HepG2 (cell line): Measurements from ENCODE around the gene NOP9.

ENCODE experiments used
- CCAR2 ChIP-seq: fragments of 200-400 bp; formaldehyde crosslinking; optimal IDR thresholded peaks from 2 replicates; pipeline ENCODE3; 2018; ENCODE audit warnings: low read depth, mild to moderate bottlenecking, low read length, moderate library complexity
- CHCHD3 ChIP-seq: sonication (generic); formaldehyde crosslinking; IDR thresholded peaks from 2 replicates; pipeline ENCODE4 v1.8.0; 2022; ENCODE audit warnings: mild to moderate bottlenecking, missing genetic modification reagents, moderate library complexity
- CREB1 ChIP-seq, 2 experiments: fragments of 450-650 bp in 1 of 2; IDR thresholded peaks; 2 replicates each; pipeline ENCODE4 v1.6.1; 2016 to 2017; ENCODE audit warnings: control low read depth in 1 of 2, mild to moderate bottlenecking in 1 of 2, missing compliant biosample characterization in 1 of 2, missing genetic modification characterization in 1 of 2
- EP300 ChIP-seq, 3 experiments: sonication (generic) in 1 of 3; formaldehyde crosslinking in 1 of 3; IDR thresholded peaks; 2 replicates each; pipeline versions ENCODE4 v1.5.1 to v1.6.1; 2011 to 2020; ENCODE audit warnings: low read depth in 2 of 3, low read length in 2 of 3, borderline replicate concordance in 1 of 3, improper control_type of control experiment in 1 of 3, mild to moderate bottlenecking in 1 of 3, missing genetic modification reagents in 1 of 3, moderate library complexity in 1 of 3
- MTA1 ChIP-seq: sonication (generic); formaldehyde crosslinking; IDR thresholded peaks from 2 replicates; pipeline ENCODE4 v1.4.0; 2020; ENCODE audit warnings: missing genetic modification reagents, mild to moderate bottlenecking, borderline replicate concordance
- PRDM15 ChIP-seq: sonication (generic); formaldehyde crosslinking; IDR thresholded peaks from 2 replicates; pipeline ENCODE4 v1.4.0; 2020; ENCODE audit warnings: missing genetic modification reagents
- RXRA ChIP-seq: sonication (generic); formaldehyde crosslinking; IDR thresholded peaks from 2 replicates; pipeline ENCODE4 v1.5.1; 2020; ENCODE audit warnings: missing genetic modification reagents
- TF ChIP-seq, protein P1 (sequence below): sonication (generic); formaldehyde crosslinking; IDR thresholded peaks from 2 replicates; pipeline ENCODE4 v1.4.0; 2020; ENCODE audit warnings: missing genetic modification reagents

- TF ChIP-seq, protein P1, sequence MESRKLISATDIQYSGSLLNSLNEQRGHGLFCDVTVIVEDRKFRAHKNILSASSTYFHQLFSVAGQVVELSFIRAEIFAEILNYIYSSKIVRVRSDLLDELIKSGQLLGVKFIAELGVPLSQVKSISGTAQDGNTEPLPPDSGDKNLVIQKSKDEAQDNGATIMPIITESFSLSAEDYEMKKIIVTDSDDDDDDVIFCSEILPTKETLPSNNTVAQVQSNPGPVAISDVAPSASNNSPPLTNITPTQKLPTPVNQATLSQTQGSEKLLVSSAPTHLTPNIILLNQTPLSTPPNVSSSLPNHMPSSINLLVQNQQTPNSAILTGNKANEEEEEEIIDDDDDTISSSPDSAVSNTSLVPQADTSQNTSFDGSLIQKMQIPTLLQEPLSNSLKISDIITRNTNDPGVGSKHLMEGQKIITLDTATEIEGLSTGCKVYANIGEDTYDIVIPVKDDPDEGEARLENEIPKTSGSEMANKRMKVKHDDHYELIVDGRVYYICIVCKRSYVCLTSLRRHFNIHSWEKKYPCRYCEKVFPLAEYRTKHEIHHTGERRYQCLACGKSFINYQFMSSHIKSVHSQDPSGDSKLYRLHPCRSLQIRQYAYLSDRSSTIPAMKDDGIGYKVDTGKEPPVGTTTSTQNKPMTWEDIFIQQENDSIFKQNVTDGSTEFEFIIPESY (CRISPR knock-in tag): no peak
- no peak for TF ChIP-seq CREB1 (IDR thresholded peaks at IDR 0.05)
- TF ChIP-seq CREB1 (CRISPR knock-in tag; IDR thresholded peaks at IDR 0.05): no peak
- TF ChIP-seq EP300 (IDR thresholded peaks at IDR 0.05; ENCODE audit: low read depth in 2 of 2, low read length in 2 of 2): no peak
- no peak for TF ChIP-seq EP300 (CRISPR knock-in tag; IDR thresholded peaks at IDR 0.05; ENCODE audit: borderline replicate concordance)
- no peak for TF ChIP-seq RXRA (CRISPR knock-in tag)
- no peak for TF ChIP-seq PRDM15 (CRISPR knock-in tag)
- TF ChIP-seq MTA1: no peak
- TF ChIP-seq CHCHD3: no peak
- TF ChIP-seq CCAR2: no peak
Observed at GRCh38 chr14:24274101-24274543, 25.5 kb upstream of the NOP9 start.
